Effector CD8-positive, alpha-beta T cell (primary cell): ENCODE results near the gene CALML4.
"Not testable (repeated sequence)": the region's sequence is repeated elsewhere in the genome, so short reads cannot be mapped to it uniquely, and the experiment has no call there.

Experiments used
- DNase-seq: peaks from one replicate; lab custom pipeline; 2025; lab: John Stamatoyannopoulos, UW

The CALML4 gene

GRCh38 chr15:68224546-68225250, 19.6 kb upstream of the CALML4 start:
- no peak for DNase-seq

- no peak for DNase-seq
Measured at GRCh38 chr15:68224108-68224507, 19.0 kb upstream of the CALML4 start.

DNA sequence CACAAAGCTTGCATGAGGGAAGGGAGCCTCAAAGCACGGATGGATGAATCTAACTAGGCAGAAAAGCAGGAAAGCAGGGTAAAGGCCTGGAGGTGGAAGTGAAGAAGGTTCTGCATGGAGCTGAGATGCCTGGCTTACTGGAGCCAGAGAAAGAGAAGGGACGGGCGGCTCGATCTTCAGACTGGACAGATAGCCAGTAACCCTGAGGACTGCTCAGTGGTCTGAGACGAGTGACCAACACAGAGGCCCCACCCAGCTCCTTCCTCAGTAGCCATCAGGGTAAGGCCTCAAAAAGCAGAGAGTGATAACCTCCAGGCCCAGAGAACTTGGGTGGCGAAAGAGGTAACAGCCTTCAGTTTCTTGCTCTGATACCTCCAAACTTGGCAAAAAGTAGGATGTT, 18.0 kb upstream of the CALML4 start:
- no peak for DNase-seq

GRCh38 chr15:68222432-68222743, 17.3 kb upstream of the CALML4 start:
- DNase-seq: not testable (repeated sequence)

DNA sequence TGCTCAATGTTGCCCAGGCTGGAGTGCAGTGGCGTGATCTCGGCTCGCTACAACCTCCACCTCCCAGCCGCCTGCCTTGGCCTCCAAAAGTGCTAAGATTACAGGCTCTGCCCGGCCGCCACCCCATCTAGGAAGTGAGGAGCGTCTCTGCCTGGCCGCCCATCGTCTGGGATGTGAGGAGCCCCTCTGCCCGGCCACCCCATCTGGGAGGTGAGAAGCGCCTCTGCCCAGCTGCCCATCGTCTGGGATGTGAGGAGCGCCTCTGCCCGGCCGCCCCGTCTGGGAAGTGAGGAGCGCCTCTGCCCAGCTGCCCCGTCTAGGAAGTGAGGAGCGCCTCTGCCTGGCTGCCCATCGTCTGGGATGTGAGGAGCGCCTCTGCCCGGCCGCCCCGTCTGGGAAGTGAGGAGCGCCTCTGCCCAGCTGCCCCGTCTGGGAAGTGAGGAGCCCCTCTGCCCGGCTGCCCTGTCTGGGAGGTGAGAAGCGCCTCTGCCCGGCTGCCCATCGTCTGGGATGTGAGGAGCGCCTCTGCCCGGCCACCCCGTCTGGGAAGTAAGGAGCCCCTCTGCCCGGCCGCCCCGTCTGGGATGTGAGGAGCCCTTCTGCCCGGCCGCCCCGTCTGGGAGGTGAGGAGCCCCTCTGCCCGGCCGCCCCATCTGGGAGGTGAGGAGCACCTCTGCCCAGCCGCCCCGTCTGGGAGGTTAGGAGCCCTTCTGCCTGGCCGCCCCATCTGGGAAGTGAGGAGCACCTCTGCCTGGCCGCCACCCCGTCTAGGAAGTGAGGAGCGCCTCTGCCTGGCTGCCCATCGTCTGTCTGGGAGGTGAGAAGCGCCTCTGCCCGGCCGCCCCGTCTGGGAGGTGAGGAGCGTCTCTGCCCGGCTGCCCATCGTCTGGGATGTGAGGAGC, 16.6 kb upstream of the CALML4 start:
- not testable (repeated sequence) for DNase-seq

DNA sequence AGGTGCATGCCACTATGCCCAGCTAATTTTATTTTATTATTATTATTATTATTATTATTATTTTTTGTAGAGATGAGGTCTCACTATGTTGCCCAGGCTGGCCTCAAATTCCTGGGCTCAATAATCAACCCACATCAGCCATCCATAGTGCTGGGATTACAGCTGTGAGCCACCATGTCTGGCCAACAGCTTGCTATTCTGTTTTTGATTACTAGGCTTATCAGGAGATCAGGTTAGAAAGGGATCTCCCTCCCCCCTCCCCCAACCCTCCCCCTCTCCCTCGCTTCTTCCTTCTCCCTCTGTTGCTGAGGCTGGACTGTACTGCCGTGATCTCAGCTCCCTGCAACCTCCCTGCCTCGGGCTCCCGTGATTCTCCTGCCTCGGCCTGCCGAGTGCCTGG, 15.8 kb upstream of the CALML4 start:
- no peak for DNase-seq

DNA sequence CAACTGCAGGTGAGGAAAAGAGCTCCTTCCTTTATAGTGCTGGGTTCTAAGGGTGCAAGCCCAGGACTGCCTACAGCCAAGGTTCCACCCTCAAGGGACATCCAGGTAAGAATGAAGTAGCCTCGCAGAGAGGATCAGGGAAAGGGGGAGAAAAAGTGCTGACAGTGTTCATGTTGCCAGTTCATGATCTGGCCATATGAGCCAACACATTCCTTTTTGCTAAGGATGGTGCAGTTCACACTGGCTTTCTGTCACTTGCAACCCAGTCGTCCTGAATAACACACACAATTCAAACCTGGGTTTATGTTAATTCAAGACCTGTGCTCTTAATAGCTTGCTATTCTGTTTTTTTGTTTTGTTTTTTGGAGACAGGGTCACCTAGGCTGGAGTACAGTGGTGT, 15.4 kb upstream of the CALML4 start:
- DNase-seq: no peak

- no peak for DNase-seq
Measured at GRCh38 chr15:68218847-68219798, 14.0 kb upstream of the CALML4 start.

- DNase-seq: no peak
Measured at GRCh38 chr15:68218331-68218730, 13.2 kb upstream of the CALML4 start.

- DNase-seq: no peak
Measured at GRCh38 chr15:68217341-68217740, 12.2 kb upstream of the CALML4 start.

DNA sequence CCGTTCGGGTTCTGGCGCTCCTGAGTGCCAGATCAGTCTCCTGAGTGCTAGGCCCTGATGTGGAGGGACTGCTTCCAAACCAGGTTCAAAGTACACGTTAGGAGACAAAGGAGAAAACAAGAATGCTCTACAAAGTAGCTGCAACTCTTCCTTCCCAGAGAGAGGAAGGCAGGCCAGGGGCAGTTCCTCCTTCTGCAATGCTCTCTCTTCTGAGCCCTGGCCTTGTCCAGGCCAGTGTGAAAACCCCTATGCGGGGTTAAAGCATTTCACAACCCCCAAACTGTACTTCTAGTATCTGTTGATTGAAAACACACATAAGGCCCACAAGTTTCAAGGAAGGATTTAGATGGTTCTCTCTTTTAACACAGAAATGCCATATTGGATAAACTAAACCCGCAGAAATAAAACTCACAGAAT, 9.7 kb upstream of the CALML4 start:
- no peak for DNase-seq

GRCh38 chr15:68213991-68214837, 9.1 kb upstream of the CALML4 start:
- DNase-seq: no peak

DNA sequence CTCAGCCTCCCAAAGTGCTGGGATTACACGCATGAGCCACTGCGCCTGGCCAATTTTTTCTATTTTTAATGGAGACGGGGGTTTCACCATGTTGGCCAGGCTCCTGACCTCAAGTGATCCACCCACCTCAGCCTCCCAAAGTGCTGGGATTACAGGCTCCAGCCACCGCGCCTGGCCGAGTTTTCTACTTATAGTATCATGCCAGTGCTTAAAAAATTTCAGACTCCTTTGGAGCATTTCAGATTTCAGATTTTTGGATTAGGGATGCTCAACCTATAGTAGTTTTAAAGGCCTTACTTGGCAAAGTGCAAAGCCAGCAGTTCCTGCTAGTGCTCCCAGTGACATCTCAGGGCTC, 8.3 kb upstream of the CALML4 start:
- DNase-seq: not testable (repeated sequence)

- DNase-seq: no peak
Measured at GRCh38 chr15:68211656-68212320, 6.7 kb upstream of the CALML4 start.

- DNase-seq: peak; percentile 28
Measured at GRCh38 chr15:68210821-68211655, 5.9 kb upstream of the CALML4 start.

DNA sequence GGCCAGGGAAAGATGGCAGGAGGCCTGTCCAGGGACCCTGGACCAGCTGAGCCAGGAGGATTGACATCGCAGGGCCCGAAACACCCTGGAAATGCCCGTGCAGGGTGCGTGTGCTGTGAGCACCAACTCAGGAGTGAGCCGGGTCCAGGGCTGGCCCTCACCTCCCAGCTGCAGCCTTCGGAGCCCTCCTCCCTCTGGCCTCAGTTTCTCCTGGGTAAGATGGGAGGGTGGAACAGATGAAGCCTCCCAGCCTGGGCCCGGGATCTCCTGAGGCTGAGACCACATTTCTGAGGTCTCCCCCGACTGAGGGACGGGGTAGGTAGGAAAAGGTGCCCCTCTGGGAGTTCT, 5.3 kb upstream of the CALML4 start:
- DNase-seq: no peak

DNA sequence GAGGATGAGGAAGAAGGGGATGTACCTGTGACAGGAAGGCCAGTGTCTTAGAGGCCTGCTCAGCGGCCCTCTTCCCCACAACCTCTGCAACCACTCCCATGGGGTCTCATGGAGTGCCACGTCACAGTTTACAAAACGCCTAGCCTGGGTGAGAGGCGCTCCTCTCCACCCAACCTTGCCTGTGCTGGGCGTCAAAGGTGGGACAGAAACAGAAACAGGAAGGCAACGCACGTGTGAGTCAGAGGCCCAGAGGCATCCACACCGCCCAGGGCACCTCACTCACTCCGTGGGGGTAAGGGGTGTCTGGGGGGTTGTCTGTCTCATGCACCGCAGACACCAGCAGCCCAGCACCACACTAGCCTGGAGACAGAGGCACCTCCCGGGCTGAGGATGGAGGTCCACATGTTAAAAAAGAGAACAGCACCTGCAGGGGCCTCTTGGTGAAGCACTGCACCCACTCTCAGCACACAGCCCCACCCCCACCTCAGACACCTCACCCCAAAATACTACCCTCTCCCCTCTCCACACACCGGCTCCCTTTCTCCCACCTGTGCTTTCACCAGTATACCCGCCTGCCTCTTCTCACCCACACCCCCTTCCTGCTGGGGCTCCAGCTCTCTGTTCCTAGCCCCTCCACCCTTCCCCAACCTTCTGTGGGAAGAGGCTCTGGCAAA, 4.7 kb upstream of the CALML4 start:
- DNase-seq: no peak

DNA sequence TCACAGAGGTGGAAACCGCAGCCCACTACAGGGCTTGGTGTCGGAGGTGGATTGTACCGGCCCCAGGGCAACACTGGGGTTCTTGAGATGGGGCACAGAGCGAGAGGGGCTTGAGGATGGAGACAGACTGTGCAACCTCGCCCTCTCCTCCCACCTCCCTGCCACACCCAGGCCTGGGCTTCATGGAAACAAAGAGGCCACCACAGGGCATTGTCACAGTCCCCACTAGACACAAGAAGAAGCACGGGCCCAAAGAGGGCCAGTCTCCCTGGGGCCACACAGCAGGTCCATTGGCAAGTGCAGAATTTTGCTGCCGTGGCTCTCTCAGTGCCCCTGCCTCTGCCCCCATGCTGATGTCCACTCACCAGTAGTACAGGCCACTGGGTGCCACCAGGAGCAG, 4.1 kb upstream of the CALML4 start:
- DNase-seq: no peak

DNA sequence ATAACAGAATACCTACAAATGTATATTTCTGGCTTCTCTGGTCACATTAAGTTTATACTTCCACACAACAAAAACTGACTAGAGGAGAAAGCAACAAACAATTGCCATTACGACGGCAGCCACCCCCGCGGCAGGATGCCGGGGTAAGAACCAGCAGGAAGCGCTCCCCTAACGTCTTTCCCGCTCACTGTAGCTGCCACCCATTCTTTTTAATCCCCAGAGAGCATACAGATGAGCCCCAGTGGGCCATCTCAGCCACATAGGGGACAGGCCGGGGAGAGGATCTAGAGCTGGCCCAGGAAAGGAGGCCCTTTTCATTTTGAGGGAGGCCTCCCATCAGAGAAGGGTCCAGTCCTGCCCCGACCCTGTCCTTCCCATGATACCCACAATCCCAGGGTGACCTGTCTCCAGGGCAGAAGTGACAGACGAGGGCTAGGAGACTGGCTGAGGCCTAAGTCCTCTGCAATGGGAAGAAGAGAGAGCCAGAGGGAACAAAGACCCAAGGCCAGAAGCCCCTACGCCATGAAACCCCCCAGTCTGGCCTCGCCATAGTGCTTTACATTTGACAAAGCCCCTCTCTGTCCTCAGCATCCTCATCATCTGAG, 3.6 kb upstream of the CALML4 start:
- no peak for DNase-seq
